H1 (cell line): Measurements from ENCODE around the gene HABP4. TPM values are rescaled to one million over a fixed set of nuclear protein-coding genes. Genes with fewer than 3 reads are reported as not detected.

Experiments used
- POLR2AphosphoS5 ChIP-seq: IDR thresholded peaks from 2 replicates; pipeline ENCODE4 v1.6.1; 2011; ENCODE audit warnings: low read depth, low read length
- RXRA ChIP-seq: IDR thresholded peaks from 2 replicates; pipeline ENCODE4 v1.6.1; 2011; ENCODE audit warnings: low read depth, mild to moderate bottlenecking, low read length, moderate library complexity; ENCODE audit not compliant: insufficient read depth
- SRF ChIP-seq: IDR thresholded peaks from 2 replicates; pipeline ENCODE4 v1.6.1; 2011; ENCODE audit warnings: mild to moderate bottlenecking, low read depth, low read length, moderate library complexity
- polyA plus RNA-seq, 7 experiments: library from polyadenylated mRNA; depleted of rRNA in 3 of 7; stranded (reverse) in 5 of 7; unstranded in 2 of 7; fragments of >200 nt in 5 of 7; fragments of 200-250 nt in 2 of 7; gene quantifications; 1 replicate in 5 of 7; 2 replicates in 1 of 7; 4 replicates in 1 of 7; pipeline versions ENCODE4 v1.2.1 to v1.2.3, GENCODE V29; 2011 to 2013; ENCODE audit warnings: missing spikeins in 2 of 7, mixed read lengths in 2 of 7
- total RNA-seq: library from RNA; stranded (reverse); fragmentation: NEBNext Ultra II Directional; extraction: Animal tissue kit (Norgen Biotek cat#: 25700); gene quantifications from 2 replicates; pipeline ENCODE4 v1.2.1, GENCODE V29; 2021

HABP4 gene
- total and polyA plus RNA-seq, 2 of the 8 experiments (the other 6 are each of a cell fraction or from before 2014, with no cell fraction given): 3.3 to 11.2 TPM

- TF ChIP-seq RXRA: no peak
- no peak for TF ChIP-seq POLR2AphosphoS5
- no peak for TF ChIP-seq SRF
Observed at GRCh38 chr9:96449523-96449844, 485 bp upstream of the HABP4 start (continued).
